GM21515 (cell line): ENCODE results near the gene ETV6.
A peak's percentile ranks its signal among the peaks of the same experiment; 100 is the strongest.

Experiments
- ATAC-seq: cut with Tn5 transposase; IDR thresholded peaks from one replicate; pipeline ENCODE4 v1.9.1; 2021; ENCODE audit not compliant: unreplicated experiment

Gene ETV6

DNA sequence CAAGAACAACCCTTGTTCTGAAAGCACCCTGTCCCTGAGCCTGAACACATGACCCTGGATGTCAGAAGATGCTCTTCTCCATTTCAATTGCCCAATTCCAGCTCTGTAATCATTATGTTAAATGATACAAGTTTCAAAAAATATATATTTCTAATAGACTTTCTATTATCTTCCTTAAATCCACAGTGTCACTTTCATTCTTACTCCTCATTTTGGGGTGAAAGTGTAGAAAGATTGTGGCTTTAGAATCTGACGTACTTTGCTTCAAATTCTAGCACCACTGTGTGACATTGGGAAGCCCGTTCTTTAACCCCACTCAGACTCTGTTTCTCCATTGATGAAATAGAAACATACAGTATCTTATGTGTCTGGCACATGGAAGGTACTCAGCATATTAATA lies 83.2 kb downstream of the ETV6 start:
- no peak for ATAC-seq

DNA sequence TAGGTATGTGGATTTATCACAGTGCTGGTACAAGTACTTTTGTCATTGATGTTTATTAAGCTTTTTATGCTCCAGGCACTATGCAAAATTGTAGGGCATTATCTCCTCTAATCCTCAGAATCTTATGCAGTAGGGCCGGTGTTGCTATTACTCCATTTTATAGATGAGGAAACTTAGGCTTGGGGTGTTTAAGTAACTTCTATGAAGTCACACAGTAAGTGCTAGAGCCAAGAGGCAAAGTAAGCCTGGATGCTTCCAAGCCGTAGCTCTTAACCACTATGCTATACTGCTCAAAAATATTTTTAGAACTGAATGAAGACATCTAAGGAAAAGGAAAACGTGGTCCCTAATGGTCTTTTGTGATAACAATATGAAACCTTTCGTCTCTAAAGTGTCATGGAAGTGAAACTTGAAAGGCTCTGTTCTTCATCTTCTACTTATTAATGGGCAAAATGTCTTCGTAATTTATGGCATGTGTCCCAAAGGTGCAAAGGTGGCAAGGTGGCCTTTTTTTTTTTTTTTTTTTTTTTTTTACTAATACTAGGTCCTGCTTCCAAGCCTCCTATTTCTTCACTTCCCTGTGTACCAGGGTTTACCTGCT lies 85.2 kb downstream of the ETV6 start:
- no peak for ATAC-seq

DNA sequence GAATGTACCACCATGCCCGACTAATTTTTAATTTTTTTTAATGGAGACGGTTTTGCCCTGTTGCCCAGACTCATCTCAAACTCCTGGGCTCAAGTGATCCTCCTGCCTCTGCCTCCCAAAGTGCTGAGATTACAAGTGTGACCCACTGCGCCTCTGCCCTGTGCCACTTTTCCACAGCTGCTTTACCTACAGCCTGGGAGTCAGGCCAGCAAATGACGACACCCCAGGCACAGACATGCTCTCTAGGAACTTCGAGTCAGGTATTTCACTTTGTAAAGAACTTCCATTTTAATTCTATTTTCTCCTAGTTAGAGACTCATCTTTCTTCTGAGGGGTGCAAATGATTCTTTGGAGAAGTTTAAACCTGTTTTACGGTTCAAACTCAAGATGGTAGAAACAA lies 89.0 kb downstream of the ETV6 start:
- ATAC-seq = no peak

DNA sequence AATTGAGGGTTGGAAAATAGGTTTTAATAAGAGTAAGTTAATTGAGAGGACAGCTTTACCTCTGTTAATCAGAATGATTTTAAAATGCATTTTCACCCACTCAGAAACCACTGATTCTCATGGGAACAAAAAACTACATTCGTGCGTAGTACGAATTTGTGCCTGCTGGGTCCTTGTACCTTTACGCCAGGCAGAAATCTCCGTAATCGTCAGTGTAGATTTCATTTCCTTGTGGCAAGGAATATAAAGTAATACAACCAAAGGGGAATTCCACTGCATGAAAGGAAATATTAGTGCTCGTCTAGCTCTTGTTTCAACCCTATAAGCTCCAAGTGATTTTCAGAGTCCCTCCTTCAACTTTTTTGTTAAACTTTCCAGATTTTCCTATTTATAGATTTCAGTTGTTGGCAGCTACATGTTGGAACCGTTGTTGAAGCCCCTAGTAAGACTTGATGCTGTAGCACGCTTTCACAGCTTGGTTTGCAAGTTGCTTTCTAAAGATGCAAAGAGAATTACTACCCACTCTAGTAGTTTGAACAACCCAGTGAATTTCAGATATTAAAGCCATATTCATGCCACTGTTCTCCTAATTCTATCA lies 90.6 kb downstream of the ETV6 start:
- no peak for ATAC-seq

DNA sequence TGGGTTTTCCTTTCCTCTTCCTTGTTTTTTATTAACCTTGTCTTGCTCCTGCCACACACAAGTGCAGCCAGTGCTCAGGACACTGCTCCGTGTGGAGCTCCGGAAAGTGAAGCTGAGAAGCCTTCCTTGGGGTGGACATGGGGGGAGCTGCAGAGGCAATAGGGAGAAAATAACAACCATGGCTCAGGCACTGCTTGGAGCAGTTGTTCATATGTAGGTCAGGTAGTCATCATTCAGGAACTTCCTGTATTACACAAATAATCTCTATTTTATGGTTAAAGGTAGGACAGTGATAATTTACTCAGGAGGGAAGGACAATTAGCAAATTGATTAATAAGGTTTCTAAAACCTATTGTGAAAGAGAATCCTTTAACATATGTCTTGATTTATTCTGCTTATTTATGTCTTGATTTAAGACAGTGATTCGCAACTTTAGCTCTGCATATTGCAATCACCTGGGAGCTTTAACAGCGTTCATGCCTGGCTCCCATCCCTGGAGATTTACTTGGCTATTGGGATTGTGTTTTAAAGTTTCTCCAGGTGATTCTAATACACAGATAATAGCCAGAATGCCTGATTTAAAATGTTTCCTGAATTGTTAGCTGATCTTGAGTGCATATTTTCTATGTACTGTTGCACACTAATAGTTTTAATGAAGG lies 92.1 kb downstream of the ETV6 start:
- ATAC-seq = no peak

DNA sequence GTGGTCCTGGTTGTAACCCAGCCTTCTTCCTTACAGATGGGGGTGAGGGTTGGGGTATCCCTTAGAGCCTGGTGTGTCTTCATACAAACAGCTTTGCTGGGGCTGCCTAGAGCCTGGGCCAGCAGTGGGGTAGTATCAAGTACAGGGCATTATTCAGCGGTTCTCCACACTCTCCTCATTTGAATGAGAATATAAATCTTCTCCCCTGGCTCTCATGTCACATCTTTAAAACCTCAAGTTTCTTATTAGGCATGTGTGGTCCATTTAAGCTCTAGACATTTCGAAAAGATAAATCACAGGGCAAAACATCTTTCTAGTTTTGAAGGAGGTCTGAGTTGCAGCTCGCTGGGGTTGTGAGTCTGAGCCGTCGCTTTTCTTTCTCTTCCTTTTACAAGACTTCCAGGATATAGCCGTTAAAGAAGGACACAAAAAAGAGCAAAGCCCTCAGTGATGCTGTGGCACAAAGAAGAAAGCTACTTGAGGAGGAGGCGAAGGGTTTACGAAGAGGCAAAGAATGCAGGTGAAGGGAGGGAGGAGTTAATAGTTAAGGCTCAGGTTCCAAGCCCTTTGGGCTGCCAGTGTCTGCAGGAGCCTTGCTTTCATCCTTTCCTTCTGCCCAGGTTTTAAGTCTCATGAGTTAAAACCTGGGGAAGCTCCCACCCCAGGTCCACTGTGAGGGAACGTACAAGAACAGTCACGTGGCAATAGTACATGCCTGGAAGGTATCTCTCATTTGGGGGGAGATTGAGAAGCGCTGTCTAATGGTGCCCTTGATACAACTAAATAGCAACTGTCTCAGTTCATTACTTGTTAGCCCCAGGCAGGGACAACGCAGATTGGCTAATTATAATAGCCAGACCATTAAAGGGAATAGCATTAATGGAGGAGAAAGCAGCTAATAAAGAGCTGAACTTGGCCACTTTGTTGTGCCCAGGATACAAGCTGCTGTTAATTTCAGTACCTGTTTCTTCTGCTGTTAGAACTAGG lies 94.2 kb downstream of the ETV6 start:
- ATAC-seq = no peak

DNA sequence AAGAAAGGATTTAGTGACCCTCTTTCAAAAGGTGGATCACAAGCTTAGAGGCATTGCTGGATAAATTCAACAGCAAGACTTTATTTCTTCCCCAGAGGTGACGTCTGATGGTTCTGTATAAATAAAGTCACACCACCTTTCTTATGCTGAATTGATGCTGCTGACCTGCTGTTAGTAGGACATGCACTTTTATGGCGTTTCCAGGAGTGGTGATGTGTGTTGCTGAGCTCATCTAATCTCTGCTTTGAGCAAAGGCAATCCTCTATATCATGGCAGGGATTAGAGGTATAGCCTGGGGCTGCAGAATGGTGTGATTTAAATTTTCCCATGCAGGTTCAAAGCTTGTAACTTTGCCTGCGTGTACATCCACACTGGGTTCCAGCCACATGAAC lies 94.9 kb downstream of the ETV6 start:
- ATAC-seq = no peak

DNA sequence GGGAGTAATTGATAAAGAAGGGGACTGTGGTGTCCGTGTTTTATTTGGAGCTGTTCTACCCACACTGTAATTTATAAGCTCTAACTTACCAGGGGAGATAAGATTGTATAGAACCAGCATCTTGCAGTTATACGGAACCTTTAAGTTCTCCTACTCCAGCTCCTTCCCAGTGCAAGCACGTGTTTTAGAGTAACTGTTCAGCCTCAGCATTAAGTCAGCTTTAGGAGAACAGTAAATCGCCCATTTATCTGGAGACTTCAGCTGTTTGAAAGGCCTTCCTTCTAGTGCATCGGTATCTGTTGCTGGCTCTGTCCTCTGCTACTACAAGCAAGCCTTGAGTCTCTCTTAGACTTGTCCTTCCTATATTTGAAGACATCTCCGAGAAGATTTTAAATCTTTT lies 95.6 kb downstream of the ETV6 start:
- ATAC-seq = no peak

DNA sequence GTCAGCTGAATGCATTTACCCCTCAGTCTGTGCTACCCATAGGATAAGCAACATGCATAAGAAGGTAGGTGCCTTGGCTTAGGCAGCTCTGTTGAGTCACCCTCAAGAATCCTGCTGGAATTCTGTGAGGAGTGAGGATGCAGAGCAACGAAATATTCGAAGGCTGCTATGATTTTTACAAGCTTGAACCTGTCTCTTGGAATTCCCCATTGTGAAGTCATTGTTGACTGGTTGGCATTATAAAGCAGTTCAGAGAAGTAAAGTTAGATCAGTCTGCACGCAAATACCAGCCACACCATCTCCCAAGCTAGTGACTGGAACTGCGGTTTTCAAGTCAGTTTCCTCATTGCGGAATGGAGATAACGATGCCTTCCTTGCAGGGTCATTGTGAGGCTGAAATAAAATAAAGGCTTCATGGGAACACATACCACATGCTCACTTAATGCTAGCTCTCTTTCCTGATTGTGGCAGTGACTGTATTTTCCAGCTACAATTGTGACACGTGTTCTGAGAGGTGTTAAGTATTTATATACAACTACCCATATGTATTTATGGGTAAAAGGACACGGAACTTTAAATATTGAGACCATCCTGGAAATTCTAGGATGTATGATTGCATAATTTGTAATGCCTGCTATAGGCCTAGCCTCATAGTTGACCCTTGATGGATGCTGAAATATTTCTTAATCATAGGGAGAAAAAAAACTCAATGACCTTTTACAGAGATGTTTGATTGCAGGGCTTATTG lies 96.7 kb downstream of the ETV6 start:
- ATAC-seq = no peak

DNA sequence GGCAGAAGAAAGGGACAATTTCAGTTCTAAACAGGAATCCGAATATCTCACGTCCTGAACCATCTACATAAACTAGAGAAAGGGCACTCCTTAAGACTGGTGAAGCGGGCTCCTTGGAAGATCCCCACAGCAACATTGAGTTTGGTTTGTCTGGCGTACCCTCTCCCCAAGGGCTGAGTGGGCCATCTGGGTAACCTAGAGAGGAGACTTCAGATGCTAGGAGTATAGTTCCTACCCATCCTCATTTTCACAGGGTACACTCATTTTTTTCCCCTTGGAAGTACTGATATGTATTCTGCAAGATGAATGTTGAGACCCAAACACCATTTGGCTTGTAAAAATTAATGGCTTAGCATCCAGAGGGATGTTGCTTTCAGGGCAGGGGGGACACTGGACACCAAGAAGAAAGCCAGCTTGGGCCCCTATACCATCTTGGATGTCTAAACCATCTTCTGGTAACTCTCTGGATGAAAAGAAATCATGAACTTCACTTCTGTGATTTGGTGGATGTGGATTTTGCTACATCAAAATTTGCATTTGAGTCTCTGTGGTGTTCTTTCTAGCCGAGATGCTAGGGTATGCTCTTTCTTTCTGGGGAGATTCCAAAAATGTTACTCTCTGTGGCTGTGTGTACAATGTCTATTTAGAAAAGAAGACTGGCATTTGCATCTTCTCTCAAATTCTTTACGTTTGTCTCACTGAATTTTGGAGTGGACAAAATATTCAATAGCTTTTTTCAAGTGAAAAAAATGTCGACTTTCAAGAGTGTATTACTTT lies 97.7 kb downstream of the ETV6 start:
- ATAC-seq = no peak

DNA sequence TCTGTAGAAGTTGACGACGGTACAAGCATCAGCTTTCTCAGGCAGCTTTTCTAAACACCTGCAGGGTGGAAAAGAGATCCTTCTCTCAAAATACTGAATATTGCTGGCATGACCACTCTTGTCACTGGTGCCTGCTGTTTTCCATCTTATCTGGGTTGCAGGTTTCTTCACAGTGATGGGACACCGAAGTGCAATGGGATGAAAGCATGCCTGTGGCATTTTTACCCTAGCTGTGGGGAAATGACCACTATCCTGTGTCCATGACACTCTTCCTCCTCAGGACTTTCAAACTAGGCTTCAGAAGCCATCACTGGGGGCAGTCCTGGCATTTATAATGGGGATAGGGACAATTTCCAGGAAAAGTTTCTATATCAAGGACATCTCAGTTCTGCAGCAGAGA lies 98.5 kb downstream of the ETV6 start:
- no peak for ATAC-seq

DNA sequence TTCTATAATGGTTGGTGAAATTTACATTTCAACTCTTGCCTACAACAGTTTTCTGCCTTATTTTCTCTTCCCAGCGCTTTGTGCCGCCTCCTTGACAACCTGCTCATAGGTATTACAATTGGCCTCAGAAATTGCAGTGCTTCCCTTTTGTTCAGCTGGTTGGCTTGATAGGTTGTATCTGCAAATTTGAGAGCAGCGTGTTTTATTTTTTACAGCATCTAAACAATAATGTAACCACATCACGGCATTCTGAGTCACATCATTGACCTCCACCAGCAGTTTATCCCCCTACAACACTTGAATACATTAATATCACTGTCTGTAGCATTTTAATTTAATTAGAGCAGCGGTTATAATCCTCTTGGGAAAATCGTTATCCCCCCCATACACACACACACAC lies 99.4 kb downstream of the ETV6 start:
- no peak for ATAC-seq

DNA sequence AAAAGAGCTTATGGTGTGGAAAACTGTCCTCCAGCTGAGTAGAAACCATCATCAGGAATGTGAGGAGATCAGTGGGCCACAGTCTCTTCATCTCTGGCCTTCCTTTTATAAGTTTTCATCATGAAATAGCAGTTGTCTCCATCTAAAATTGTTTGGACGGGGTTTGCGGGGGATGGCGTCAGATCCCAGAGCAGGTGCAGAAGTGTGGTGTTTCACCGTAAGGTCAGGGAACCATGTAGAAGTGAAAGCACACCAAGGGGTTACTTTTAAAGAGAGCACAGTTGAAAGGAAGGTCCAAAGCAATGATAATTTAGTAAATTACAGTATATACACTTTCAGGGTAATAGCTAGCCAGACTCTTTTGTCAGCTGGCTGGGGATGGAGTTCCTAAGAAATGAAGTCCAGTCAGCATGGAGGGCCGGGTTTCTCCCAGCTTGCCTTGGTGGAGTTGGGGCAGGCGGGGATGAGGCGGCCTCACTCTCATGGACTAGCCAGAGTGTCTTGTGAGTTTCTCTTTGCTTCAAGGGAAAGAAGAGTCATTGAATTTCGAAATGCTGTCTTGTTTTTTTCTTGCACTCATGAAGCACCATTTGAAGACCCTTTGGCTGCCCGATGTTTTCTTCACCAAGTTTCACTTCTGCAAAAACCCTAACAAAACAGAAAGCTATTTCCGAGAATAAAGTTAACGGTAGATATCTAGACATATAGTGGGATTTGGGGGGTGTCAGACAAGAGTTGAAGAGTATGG lies 100.6 kb downstream of the ETV6 start:
- ATAC-seq = peak; percentile 64

DNA sequence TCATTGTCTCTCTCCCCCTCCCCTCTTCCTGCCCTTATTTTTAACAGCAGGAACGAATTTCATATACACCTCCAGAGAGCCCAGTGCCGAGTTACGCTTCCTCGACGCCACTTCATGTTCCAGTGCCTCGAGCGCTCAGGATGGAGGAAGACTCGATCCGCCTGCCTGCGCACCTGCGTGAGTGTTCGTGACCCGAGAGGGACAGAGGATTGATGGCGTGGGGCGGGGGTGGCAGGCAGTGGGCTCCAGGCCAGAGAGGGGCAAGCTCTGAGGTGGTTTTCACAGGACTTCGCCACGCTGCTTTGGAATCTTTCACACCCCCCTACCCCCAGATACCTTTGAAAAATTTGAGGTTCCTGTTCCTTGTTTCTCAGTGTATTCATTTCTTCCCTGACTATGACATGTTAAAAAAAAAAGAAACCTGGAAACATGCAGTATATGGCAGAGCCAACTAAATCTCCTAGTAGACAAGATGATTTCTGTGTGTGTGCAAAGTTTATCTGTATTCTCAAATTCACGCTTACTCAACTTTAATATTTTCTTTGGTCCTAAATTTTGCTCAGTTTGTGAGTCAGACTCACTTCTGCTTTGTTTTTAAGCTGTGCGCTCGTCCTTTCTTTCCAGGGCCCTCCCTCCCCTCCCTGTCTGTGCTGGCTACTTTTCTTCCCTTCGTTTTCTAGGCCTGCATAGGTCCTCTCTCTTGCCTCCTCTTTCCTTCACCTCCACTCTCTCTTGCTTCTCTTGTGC lies 103.1 kb downstream of the ETV6 start:
- ATAC-seq = no peak

DNA sequence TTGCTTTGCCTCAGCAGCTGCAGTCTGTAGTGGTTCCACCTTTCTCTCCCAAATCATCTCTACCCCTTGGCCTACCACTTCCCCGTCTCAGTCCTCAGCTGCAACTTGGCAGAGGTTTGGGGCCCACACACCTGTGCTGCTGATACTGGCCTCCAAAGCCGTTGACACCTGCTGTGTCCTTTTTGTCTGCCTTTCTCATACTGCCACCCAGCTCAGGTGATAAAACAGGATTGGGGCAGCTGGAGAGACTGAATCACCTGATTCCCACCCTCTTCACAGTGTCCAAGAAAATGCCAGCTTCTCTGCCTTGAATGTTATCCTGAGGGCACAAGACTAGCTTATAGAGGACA lies 103.7 kb downstream of the ETV6 start:
- ATAC-seq = no peak

DNA sequence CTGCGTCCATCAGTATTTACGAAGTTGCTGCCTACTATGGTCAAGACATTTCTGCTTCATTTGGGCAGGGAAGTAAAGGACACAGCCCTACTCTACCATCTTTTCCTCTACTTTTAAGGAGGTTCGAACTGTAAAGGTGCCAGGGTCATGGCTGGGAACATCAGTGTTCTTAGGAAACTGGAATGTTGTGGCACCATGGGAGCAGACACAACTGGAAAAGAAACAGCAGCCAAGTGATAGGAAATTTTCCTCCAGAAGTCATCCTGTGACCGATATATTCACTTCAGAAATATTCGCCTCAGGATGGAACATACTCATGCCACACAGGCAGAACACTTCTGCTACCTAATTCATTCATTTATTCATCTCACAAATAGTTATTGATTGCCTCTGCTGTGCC lies 104.4 kb downstream of the ETV6 start:
- ATAC-seq = no peak

DNA sequence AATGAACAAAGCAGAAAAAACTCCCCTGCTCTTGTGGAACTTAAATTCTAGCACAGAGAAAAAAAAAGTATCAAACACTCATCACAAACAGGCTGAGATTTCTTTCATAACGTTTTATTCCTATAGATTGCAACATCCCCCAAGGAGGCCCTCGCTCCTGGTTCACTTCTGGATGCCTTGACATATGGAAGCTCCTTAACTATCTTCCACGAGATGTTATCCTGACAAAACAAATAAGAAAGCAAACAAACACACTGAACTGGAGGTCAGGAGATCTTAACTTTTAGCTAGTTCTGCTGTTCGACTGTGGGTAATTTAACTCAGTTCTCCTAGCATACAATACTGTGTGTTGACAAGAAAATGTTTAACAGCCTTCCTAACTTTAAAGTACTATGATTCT lies 104.8 kb downstream of the ETV6 start:
- no peak for ATAC-seq

DNA sequence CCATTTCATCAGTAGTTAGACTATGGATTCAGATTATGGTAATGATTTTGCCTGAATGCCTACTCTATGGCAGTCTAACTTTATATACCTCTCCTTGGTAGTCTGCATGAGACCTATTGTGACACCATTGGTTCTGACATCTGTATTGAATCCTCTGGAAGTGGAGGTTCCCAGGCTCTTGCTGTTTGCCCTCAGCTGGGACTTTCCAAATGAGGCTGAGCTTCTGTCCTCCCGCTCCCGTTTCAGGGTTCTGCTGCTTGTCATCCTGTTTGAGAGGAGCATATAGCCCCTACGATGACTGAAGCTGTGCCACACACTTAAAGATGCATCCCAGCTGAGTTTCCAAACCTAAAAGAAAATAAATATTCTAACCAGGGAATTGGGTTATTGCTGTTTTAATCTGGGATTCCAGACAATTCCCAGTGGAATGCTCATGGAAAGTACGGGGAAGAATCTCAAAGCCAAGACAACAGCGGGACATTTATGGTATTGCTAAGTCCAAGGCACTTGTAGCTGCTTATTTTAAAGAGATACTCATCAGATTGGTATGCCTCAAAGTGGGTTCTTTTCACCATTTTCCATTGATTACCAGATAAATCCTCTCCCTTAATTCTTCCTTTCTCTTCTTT lies 105.9 kb downstream of the ETV6 start:
- no peak for ATAC-seq
